GM21390 (cell line): Measurements from ENCODE around the gene OXLD1.

ENCODE experiments used
- ATAC-seq: cut with Tn5 transposase; IDR thresholded peaks from one replicate; pipeline ENCODE4 v1.9.1; 2021; ENCODE audit not compliant: unreplicated experiment

Gene OXLD1

GRCh38 chr17:81666342-81667191 is at the start of gene OXLD1, which contains the start of gene CCDC137:
TSS of gene OXLD1 (minus strand) at chr17:81666605. CDS start at chr17:81666577, 28 bp downstream.
TSS of gene CCDC137 (plus strand) at chr17:81666737. CDS start at chr17:81666767, 30 bp downstream.
- ATAC-seq: peak; percentile 90

GRCh38 chr17:81715107-81715871 is 48.9 kb upstream of the OXLD1 start:
- ATAC-seq: no peak

GRCh38 chr17:81714412-81715106 is 48.2 kb upstream of the OXLD1 start:
- ATAC-seq: no peak

- no peak for ATAC-seq
These were observed 47.4 kb upstream of the OXLD1 start for GRCh38 chr17:81713556-81714411.

DNA sequence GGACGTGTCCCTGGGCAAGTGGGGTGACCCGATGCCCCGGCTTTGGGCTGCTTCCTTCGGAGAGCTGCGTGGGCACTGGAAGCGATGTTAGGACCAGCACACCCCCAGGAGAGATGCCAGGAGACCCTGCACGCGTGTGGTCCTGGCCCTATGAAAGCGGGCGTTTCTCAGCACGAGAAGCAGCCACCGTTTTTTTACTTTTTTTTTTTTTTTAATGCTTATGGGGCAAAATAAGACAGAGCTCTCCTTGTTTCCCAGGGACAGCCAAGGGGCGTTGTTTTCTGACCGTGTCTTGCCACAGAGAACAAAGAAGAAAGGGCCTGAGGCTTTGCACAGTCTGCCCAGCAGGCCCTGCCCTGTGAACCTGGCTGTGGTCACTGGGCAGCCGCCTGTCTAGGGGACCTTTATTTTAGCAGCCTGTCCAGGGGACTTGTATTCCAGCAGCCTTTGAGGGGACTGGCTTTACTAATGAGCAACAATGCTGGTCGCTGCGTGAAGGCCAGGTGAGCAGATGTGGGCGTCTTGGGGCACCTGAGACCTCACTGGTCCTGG is 46.7 kb upstream of the OXLD1 start:
- no peak for ATAC-seq

GRCh38 chr17:81712468-81713003 is 46.1 kb upstream of the OXLD1 start:
- ATAC-seq: peak; percentile 25

GRCh38 chr17:81711814-81712467 is 45.5 kb upstream of the OXLD1 start, which contains the start of gene SLC25A10:
TSS of gene SLC25A10 (plus strand) at chr17:81712284. CDS start at chr17:81712427, 143 bp downstream.
- ATAC-seq: peak; percentile 63

GRCh38 chr17:81710514-81711308 is 44.3 kb upstream of the OXLD1 start:
- no peak for ATAC-seq

DNA sequence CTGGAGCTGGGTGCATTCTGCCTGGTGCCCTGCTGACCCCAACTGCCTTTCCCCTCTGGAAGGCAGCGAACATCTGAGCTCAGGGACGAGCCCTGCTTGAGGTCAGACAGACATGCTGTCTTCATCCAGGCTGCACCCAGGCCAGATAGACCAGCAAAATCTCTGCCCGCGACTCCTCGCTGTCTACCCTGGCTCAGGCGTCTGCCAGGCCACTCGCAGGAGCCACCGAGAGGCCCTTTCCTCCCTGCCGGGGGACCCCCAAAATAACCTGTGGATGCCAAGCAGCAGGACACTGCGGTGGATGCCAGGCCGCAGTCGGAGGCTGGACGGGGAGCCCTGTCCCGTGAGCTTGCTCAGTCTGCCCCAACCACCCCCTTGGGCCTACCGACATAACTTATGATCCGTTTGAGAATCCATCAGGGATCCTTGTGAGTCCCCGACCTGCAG is 42.4 kb upstream of the OXLD1 start:
- ATAC-seq: no peak

- ATAC-seq: no peak
These were observed 41.6 kb upstream of the OXLD1 start for GRCh38 chr17:81707725-81708646.

DNA sequence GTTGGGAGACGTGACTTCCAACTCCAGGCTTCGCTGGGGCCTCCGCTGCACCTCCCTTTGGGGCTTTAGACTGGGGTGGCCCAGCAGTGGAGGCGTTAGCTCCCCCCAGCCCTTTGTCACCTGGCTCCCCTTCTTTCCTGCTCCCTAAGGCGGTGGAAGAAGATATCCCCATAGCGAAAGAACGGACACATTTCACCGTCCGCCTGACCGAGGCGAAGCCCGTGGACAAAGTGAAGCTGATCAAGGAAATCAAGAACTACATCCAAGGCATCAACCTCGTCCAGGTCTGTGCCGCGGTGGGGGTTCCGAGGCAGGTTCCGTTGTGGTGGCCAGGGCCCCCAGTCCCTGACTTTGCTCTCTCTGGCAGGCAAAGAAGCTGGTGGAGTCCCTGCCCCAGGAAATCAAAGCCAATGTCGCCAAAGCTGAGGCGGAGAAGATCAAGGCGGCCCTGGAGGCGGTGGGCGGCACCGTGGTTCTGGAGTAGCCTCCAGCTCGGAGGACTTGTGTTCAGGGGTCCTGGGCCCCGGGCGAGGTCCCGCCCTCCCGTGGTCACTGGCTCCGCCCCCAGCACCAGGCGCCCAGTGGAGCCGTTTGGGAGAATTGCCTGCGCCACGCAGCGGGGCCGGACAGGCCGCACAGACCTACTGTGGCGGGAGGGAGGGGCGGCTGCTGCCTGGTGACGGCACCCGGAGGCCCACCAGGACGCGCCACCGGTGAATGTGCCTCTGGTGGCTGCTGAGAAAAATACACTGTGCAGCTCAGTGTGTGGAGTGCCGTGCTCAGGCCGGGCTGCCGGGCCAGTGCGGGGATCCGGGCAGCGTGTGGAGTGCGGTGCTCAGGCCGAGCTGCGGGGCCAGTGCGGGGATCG is 40.6 kb upstream of the OXLD1 start:
- ATAC-seq: no peak

GRCh38 chr17:81706232-81706611 is 39.8 kb upstream of the OXLD1 start:
- ATAC-seq: no peak

GRCh38 chr17:81705518-81706231 is 39.3 kb upstream of the OXLD1 start:
- ATAC-seq: no peak

- ATAC-seq: peak; percentile 1
These were observed 37.6 kb upstream of the OXLD1 start for GRCh38 chr17:81703747-81704654.
